HEK293 (cell line): ENCODE measurements around the gene E2F4.

Experiments used
- CTCF ChIA-PET: fragments of 350-600 bp; formaldehyde crosslinking; extraction: SDS; loops from one replicate; lab custom pipeline; 2021; ENCODE audit warnings: antibody characterized with exemption; lab: Yijun Ruan, JAX
- POLR2A ChIA-PET: fragments of 300-600 bp; formaldehyde crosslinking; extraction: SDS; loops from one replicate; lab custom pipeline; 2020; ENCODE audit warnings: antibody characterized with exemption, inconsistent platforms; lab: Yijun Ruan, JAX
- H3K27ac ChIP-seq: fragments of 200-500 bp; sonication (Bioruptor generic); 2 replicates; pipeline ENCODE4 v1.5.1; 2014; ENCODE audit warnings: low read depth, low read length, control low read depth, inconsistent platforms; ENCODE audit errors: extremely low read depth
- H3K36me3 ChIP-seq, 2 experiments: fragments of 200-500 bp in 1 of 2; sonication (Bioruptor generic) in 1 of 2; 1 replicate in 1 of 2; 2 replicates in 1 of 2; pipeline ENCODE4 v1.5.1; 2014 to 2017; ENCODE audit warnings: inconsistent platforms in 2 of 2, low read length in 2 of 2; ENCODE audit not compliant: control insufficient read depth in 2 of 2, insufficient read depth in 1 of 2
- H3K4me1 ChIP-seq: fragments of 200-500 bp; sonication (Bioruptor generic); 2 replicates; pipeline ENCODE4 v1.5.1; 2014; ENCODE audit warnings: mild to moderate bottlenecking, low read length, inconsistent platforms; ENCODE audit not compliant: control insufficient read depth, insufficient read depth
- H3K4me3 ChIP-seq: 2 replicates; pipeline ENCODE4 v1.5.1; 2011; ENCODE audit warnings: low read depth, mild to moderate bottlenecking, control low read depth, low read length, moderate library complexity
- H3K9me3 ChIP-seq: fragments of 200-500 bp; sonication (Bioruptor generic); 2 replicates; pipeline ENCODE4 v1.5.1; 2014; ENCODE audit warnings: low read depth, low read length, inconsistent platforms; ENCODE audit not compliant: control insufficient read depth, insufficient read depth
- GLI2 ChIP-seq: fragments of 450-650 bp; formaldehyde crosslinking; IDR thresholded peaks from 2 replicates; pipeline ENCODE4; 2017; ENCODE audit warnings: missing biosample characterization, missing genetic modification characterization, low read depth, borderline replicate concordance
- GLIS2 ChIP-seq: fragments of 450-650 bp; formaldehyde crosslinking; IDR thresholded peaks from 2 replicates; pipeline ENCODE4 v1.5.1; 2016; ENCODE audit warnings: missing biosample characterization, missing genetic modification characterization
- MYNN ChIP-seq: fragments of 450-650 bp; formaldehyde crosslinking; IDR thresholded peaks from 2 replicates; pipeline ENCODE4 v1.5.1; 2016; ENCODE audit warnings: missing biosample characterization, missing genetic modification characterization, borderline replicate concordance
- SALL2 ChIP-seq: fragments of 450-650 bp; formaldehyde crosslinking; IDR thresholded peaks from 2 replicates; pipeline ENCODE4 v1.5.0; 2017; ENCODE audit warnings: missing biosample characterization, mild to moderate bottlenecking, missing genetic modification characterization, borderline replicate concordance
- SP2 ChIP-seq: fragments of 450-650 bp; formaldehyde crosslinking; IDR thresholded peaks from 2 replicates; pipeline ENCODE4 v1.5.1; 2016; ENCODE audit warnings: missing biosample characterization, missing genetic modification characterization
- SP3 ChIP-seq: fragments of 450-650 bp; formaldehyde crosslinking; IDR thresholded peaks from 2 replicates; pipeline ENCODE4 v1.5.1; 2016; ENCODE audit warnings: missing biosample characterization, missing genetic modification characterization
- ZBTB20 ChIP-seq: fragments of 450-650 bp; formaldehyde crosslinking; IDR thresholded peaks from 2 replicates; pipeline ENCODE4 v1.5.1; 2016; ENCODE audit warnings: missing biosample characterization, missing genetic modification characterization
- ZBTB48 ChIP-seq: fragments of 450-650 bp; formaldehyde crosslinking; IDR thresholded peaks from 2 replicates; pipeline ENCODE4 v1.5.1; 2016; ENCODE audit warnings: missing biosample characterization, missing genetic modification characterization
- ZFP69B ChIP-seq: fragments of 450-650 bp; formaldehyde crosslinking; IDR thresholded peaks from 2 replicates; pipeline ENCODE4 v1.5.1; 2016; ENCODE audit warnings: missing biosample characterization, missing genetic modification characterization
- ZIC2 ChIP-seq: fragments of 450-650 bp; formaldehyde crosslinking; IDR thresholded peaks from 2 replicates; pipeline ENCODE4 v1.5.1; 2016; ENCODE audit warnings: missing biosample characterization, missing genetic modification characterization
- ZNF157 ChIP-seq: fragments of 450-650 bp; formaldehyde crosslinking; IDR thresholded peaks from 2 replicates; pipeline ENCODE4 v1.5.1; 2016; ENCODE audit warnings: missing biosample characterization, missing genetic modification characterization
- ZNF169 ChIP-seq: fragments of 450-650 bp; formaldehyde crosslinking; IDR thresholded peaks from 2 replicates; pipeline ENCODE4 v1.5.1; 2016; ENCODE audit warnings: missing biosample characterization, missing genetic modification characterization
- ZNF221 ChIP-seq: fragments of 450-650 bp; formaldehyde crosslinking; IDR thresholded peaks from 2 replicates; pipeline ENCODE4 v1.5.1; 2017; ENCODE audit warnings: missing biosample characterization, missing genetic modification characterization, borderline replicate concordance
- ZNF311 ChIP-seq: fragments of 450-650 bp; formaldehyde crosslinking; IDR thresholded peaks from 2 replicates; pipeline ENCODE4 v1.5.1; 2017; ENCODE audit warnings: missing biosample characterization, missing genetic modification characterization, borderline replicate concordance
- ZNF366 ChIP-seq: fragments of 450-650 bp; formaldehyde crosslinking; conservative IDR thresholded peaks from 2 replicates; pipeline ENCODE4 v1.5.1; 2016; ENCODE audit warnings: missing biosample characterization, missing genetic modification characterization
- ZNF571 ChIP-seq: fragments of 450-650 bp; formaldehyde crosslinking; IDR thresholded peaks from 2 replicates; pipeline ENCODE4 v1.5.0; 2017; ENCODE audit warnings: missing biosample characterization, missing genetic modification characterization
- ZNF692 ChIP-seq: fragments of 450-650 bp; formaldehyde crosslinking; IDR thresholded peaks from 2 replicates; pipeline ENCODE4 v1.5.1; 2016; ENCODE audit warnings: missing biosample characterization, missing genetic modification characterization
- ZNF76 ChIP-seq: fragments of 450-650 bp; formaldehyde crosslinking; IDR thresholded peaks from 2 replicates; pipeline ENCODE4; 2016; ENCODE audit warnings: low read depth, missing biosample characterization, missing genetic modification characterization, borderline replicate concordance
- ZNF791 ChIP-seq: fragments of 450-650 bp; formaldehyde crosslinking; IDR thresholded peaks from 2 replicates; pipeline ENCODE4 v1.5.1; 2016; ENCODE audit warnings: missing biosample characterization, missing genetic modification characterization
- ZSCAN23 ChIP-seq: fragments of 450-650 bp; formaldehyde crosslinking; IDR thresholded peaks from 2 replicates; pipeline ENCODE4 v1.5.1; 2016; ENCODE audit warnings: missing biosample characterization, missing genetic modification characterization
- ZXDB ChIP-seq: fragments of 450-650 bp; formaldehyde crosslinking; IDR thresholded peaks from 2 replicates; pipeline ENCODE4 v1.5.1; 2016; ENCODE audit warnings: missing biosample characterization, missing genetic modification characterization

E2F4 gene

GRCh38 chr16:67234180-67234597, 42.2 kb downstream of the E2F4 start (continued):
- no peak for TF ChIP-seq GLI2

- Histone ChIP-seq H3K4me3 (no peak overlapping the region), H3K27ac (no peak overlapping the region), H3K4me1 (no peaks in the 10 kb centered on the region), H3K36me3 (peaks cover 8 to 73% of the 10 kb centered on the region in 2 experiments; a peak in 2 of 3 replicates), H3K9me3 (no peaks in the 10 kb centered on the region)
- TF ChIP-seq ZNF76 (tag by site-specific recombination) (no peak), ZNF169 (tag by site-specific recombination) (0 out of 2 replicates have a peak, but pooled peaks have one; percentile 19), ZNF366 (tag by site-specific recombination) (peak; percentile 38; the same call in 1 of the 2 replicates), ZNF157 (tag by site-specific recombination) (no peak), ZNF571 (tag by site-specific recombination) (no peak), SALL2 (tag by site-specific recombination) (no peak), GLIS2 (no peak), MYNN (tag by site-specific recombination) (no peak), ZNF221 (tag by site-specific recombination) (no peak), ZNF791 (no peak), ZBTB48 (tag by site-specific recombination) (no peak), ZSCAN23 (no peak)
- POLR2A ChIA-PET: interaction anchor here (1.3 to 4.0 kb wide), 3 partner anchors 9 to 13 kb away, joined by 3 to 25 read pairs (median 22); partner anchors contain the start of genes FHOD1 and TMEM208
- CTCF ChIA-PET: interaction anchor here (0.6 to 1.4 kb wide), 2 partner anchors 10 to 497 kb away, joined by 3 read pairs; no protein-coding TSS in a partner anchor
Measured at GRCh38 chr16:67235816-67236562, 44.0 kb downstream of the E2F4 start.

- Histone ChIP-seq H3K4me1 (no peaks in the 10 kb centered on the region), H3K36me3 (peaks cover 8 to 66% of the 10 kb centered on the region in 2 experiments; a peak in 2 of 3 replicates), H3K9me3 (no peaks in the 10 kb centered on the region), H3K27ac (no peak overlapping the region), H3K4me3 (no peak overlapping the region)
- ChIA-PET CTCF (interaction anchor here (0.6 to 1.2 kb wide), 2 partner anchors 9 to 496 kb away, joined by 3 to 5 read pairs; no protein-coding TSS in a partner anchor), POLR2A (interaction anchor here (1.3 to 4.0 kb wide), 4 partner anchors 10 to 39 kb away, joined by 3 to 25 read pairs (median 12); partner anchors contain the start of genes FHOD1 and TMEM208)
- TF ChIP-seq ZNF311 (tag by site-specific recombination): no peak
- TF ChIP-seq ZFP69B (tag by site-specific recombination): peak; percentile 82
- no peak for TF ChIP-seq ZIC2 (tag by site-specific recombination)
- peak; percentile 57 for TF ChIP-seq SP2 (tag by site-specific recombination)
- peak; percentile 60 for TF ChIP-seq ZBTB20 (tag by site-specific recombination)
- TF ChIP-seq ZNF76 (tag by site-specific recombination): no peak
- peak; percentile 45 for TF ChIP-seq ZXDB (tag by site-specific recombination)
- 0 out of 2 replicates have a peak, but pooled peaks have one; percentile 21 for TF ChIP-seq ZNF366 (tag by site-specific recombination)
- peak; percentile 83 for TF ChIP-seq ZNF692 (tag by site-specific recombination)
- peak; percentile 60 for TF ChIP-seq SP3 (tag by site-specific recombination)
Measured at GRCh38 chr16:67236563-67237395, 44.8 kb downstream of the E2F4 start.
